GM12878 (cell line): ENCODE measurements around the gene MIS12. TPM values are rescaled to one million over a fixed set of nuclear protein-coding genes. Genes with fewer than 3 reads are reported as not detected.

Experiments used
- ATAC-seq: fragments of 200-7000 bp; cut with Tn5 transposase; 3 replicates; pipeline ENCODE4 v1.9.1; 2020; ENCODE audit warnings: mild to moderate bottlenecking, moderate library complexity
- BruUV-seq: library from RNA; stranded (reverse); fragments of 400-500 nt; replicated peaks from 2 replicates; lab custom pipeline; 2021; lab: Mats Ljungman, UMichigan
- CTCF ChIA-PET: fragments of 300-600 bp; sonication (Branson Sonifier 250); formaldehyde crosslinking; extraction: SDS; loops from one replicate; lab custom pipeline; 2021; ENCODE audit warnings: inconsistent platforms; lab: Yijun Ruan, JAX
- POLR2A ChIA-PET: fragments of 350-600 bp; formaldehyde crosslinking; extraction: SDS; loops from one replicate; lab custom pipeline; 2021; ENCODE audit warnings: inconsistent platforms; lab: Charles Lee
- RAD21 ChIA-PET: fragments of 300-600 bp; sonication (Branson Sonifier 250); formaldehyde crosslinking; loops from one replicate; lab custom pipeline; 2023; ENCODE audit warnings: antibody characterized with exemption; ENCODE audit not compliant: unreplicated experiment; lab: Charles Lee
- SMC1A ChIA-PET: fragments of 300-600 bp; sonication (Branson Sonifier 250); formaldehyde crosslinking; loops from one replicate; lab custom pipeline; 2023; ENCODE audit not compliant: unreplicated experiment, uncharacterized antibody; lab: Charles Lee
- DNase-seq: peaks from one replicate; pipeline ENCODE4 v3.0.0-alpha.2; 2011; ENCODE audit warnings: low read depth, low spot score
- FAIRE-seq: peaks from 3 replicates; lab custom pipeline; 2011; peaks lifted over from hg19 to GRCh38; lab: Jason Lieb, UNC
- H2AFZ ChIP-seq: 2 replicates; pipeline ENCODE4 v1.6.0; 2011; ENCODE audit warnings: low read depth, low read length, control low read depth; ENCODE audit not compliant: control insufficient read depth
- H3K27ac ChIP-seq: 2 replicates; pipeline ENCODE4 v1.5.1; 2011; ENCODE audit warnings: control low read depth; ENCODE audit not compliant: control insufficient read depth, insufficient read depth
- H3K27me3 ChIP-seq, 2 experiments: replicated peaks in 1 of 2; 2 replicates each; pipeline versions ENCODE4 v1.6.0 to v1.6.1; 2011; ENCODE audit warnings: low read length in 1 of 2; ENCODE audit not compliant: control insufficient read depth in 2 of 2, insufficient read depth in 2 of 2
- H3K36me3 ChIP-seq, 2 experiments: 2 replicates each; pipeline ENCODE4 v1.5.1; 2011; ENCODE audit warnings: low read length in 1 of 2; ENCODE audit not compliant: control insufficient read depth in 2 of 2, insufficient read depth in 2 of 2
- H3K4me1 ChIP-seq: 2 replicates; pipeline ENCODE4 v1.6.1; 2011; ENCODE audit warnings: mild to moderate bottlenecking, low read length, moderate library complexity, mixed read lengths; ENCODE audit not compliant: control insufficient read depth, insufficient read depth
- H3K4me2 ChIP-seq: 2 replicates; pipeline ENCODE4 v1.6.0; 2011; ENCODE audit warnings: control low read depth; ENCODE audit not compliant: control insufficient read depth, insufficient read depth
- H3K4me3 ChIP-seq: fragments of 200-600 bp; sonication (generic); 2 replicates; pipeline ENCODE4 v1.5.1; 2016
- H3K79me2 ChIP-seq: 2 replicates; pipeline ENCODE4 v1.6.0; 2011; ENCODE audit warnings: low read length; ENCODE audit not compliant: control insufficient read depth, insufficient read depth
- H3K9ac ChIP-seq: 2 replicates; pipeline ENCODE4 v1.8.0; 2011; ENCODE audit warnings: low read length, control low read depth, mixed read lengths; ENCODE audit not compliant: control insufficient read depth, insufficient read depth
- H3K9me3 ChIP-seq: replicated peaks from 3 replicates; pipeline ENCODE4 v1.5.1; 2011; ENCODE audit warnings: mild to moderate bottlenecking, low read length; ENCODE audit not compliant: control insufficient read depth, insufficient read depth
- H4K20me1 ChIP-seq: 2 replicates; pipeline ENCODE4 v1.6.0; 2011; ENCODE audit not compliant: control insufficient read depth, insufficient read depth
- CBFB ChIP-seq: IDR thresholded peaks from 2 replicates; pipeline ENCODE4 v1.6.1; 2016; ENCODE audit warnings: antibody characterized with exemption, low read depth
- CREM ChIP-seq: IDR thresholded peaks from 2 replicates; pipeline ENCODE4 v1.6.1; 2014; ENCODE audit warnings: antibody characterized with exemption, low read depth
- CTCF ChIP-seq, 3 experiments: IDR thresholded peaks in 2 of 3; conservative IDR thresholded peaks in 1 of 3; 2 replicates each; pipeline ENCODE4 v1.5.1; 2011; ENCODE audit warnings: low read depth in 3 of 3, low read length in 3 of 3, mild to moderate bottlenecking in 3 of 3, control low read depth in 2 of 3, moderate library complexity in 2 of 3, inconsistent platforms in 1 of 3, mixed read lengths in 1 of 3; ENCODE audit not compliant: control insufficient read depth in 2 of 3, insufficient read depth in 1 of 3; ENCODE audit errors: extremely low read depth in 1 of 3
- FOXK2 ChIP-seq: fragments of 450-650 bp; IDR thresholded peaks from 2 replicates; pipeline ENCODE4 v1.6.1; 2017; ENCODE audit warnings: mild to moderate bottlenecking, moderate library complexity
- NKRF ChIP-seq: fragments of 450-650 bp; conservative IDR thresholded peaks from 2 replicates; pipeline ENCODE4 v1.6.1; 2017; ENCODE audit warnings: mild to moderate bottlenecking, moderate library complexity
- NR2F1 ChIP-seq: fragments of 450-650 bp; conservative IDR thresholded peaks from 2 replicates; pipeline ENCODE4 v1.6.1; 2017; ENCODE audit warnings: mild to moderate bottlenecking
- RAD21 ChIP-seq: IDR thresholded peaks from 2 replicates; pipeline ENCODE4 v1.6.1; 2011; ENCODE audit warnings: mild to moderate bottlenecking, low read depth, low read length, moderate library complexity; ENCODE audit not compliant: insufficient read depth
- SMARCA5 ChIP-seq: fragments of 450-650 bp; IDR thresholded peaks from 2 replicates; pipeline ENCODE4 v1.6.1; 2017; ENCODE audit warnings: mild to moderate bottlenecking
- SP1 ChIP-seq: IDR thresholded peaks from one replicate; pipeline ENCODE4 v1.6.1; 2011; ENCODE audit warnings: low read depth, low read length
- SUZ12 ChIP-seq: fragments of 200-600 bp; sonication (generic); IDR thresholded peaks from one replicate; pipeline ENCODE4 v1.6.1; 2018; ENCODE audit warnings: antibody characterized with exemption, mild to moderate bottlenecking; ENCODE audit not compliant: unreplicated experiment
- TAF1 ChIP-seq: IDR thresholded peaks from 2 replicates; pipeline ENCODE4 v1.6.1; 2011; ENCODE audit warnings: mild to moderate bottlenecking, low read depth, low read length, borderline replicate concordance
- WGBS: methylation state at CpG from one replicate; pipeline ENCODE4 v1.1.6; 2016; ENCODE audit warnings: low lambda C conversion rate; ENCODE audit not compliant: insufficient replicate concordance, insufficient coverage; ENCODE audit errors: missing lambda C conversion rate; 5-methylcytosine and 5-hydroxymethylcytosine counted together
- in situ Hi-C: fragments of 300-500 bp; cut with MboI; formaldehyde crosslinking; loops from 9 replicates; pipeline ENCODE4 v1.14.3; 2018; ENCODE audit warnings: mixed read lengths
- intact Hi-C: fragments of 100-400 bp; cut with micrococcal nuclease; formaldehyde crosslinking; loops from one replicate; pipeline ENCODE4 v1.14.2; 2022; ENCODE audit not compliant: unreplicated experiment
- polyA plus RNA-seq, 11 experiments: library from polyadenylated mRNA; depleted of rRNA in 4 of 11; unstranded in 6 of 11; stranded (reverse) in 5 of 11; fragments of >200 nt; fragmentation: Nextera tagmentation in 4 of 11; fragmentation: Illumina TruSeq in 1 of 11; extraction: Ambion mirVana in 4 of 11; extraction: Trizol in 1 of 11; gene quantifications; 1 replicate in 1 of 11; 2 replicates in 10 of 11; pipeline versions ENCODE4 v1.2.1 to v1.2.3, GENCODE V29; 2011 to 2016; ENCODE audit warnings: inconsistent platforms in 2 of 11, missing spikeins in 2 of 11, low read depth in 1 of 11
- total RNA-seq, 4 experiments: library from RNA; depleted of rRNA in 3 of 4; stranded (reverse); fragments of >200 nt in 3 of 4; fragmentation: Illumina TruSeq in 1 of 4; extraction: Trizol in 1 of 4; gene quantifications; 2 replicates each; pipeline versions ENCODE4 v1.2.1 to v1.2.3, GENCODE V29; 2013 to 2021
- TF ChIP-seq, protein P1 (sequence below): fragments of 450-650 bp; IDR thresholded peaks from 2 replicates; pipeline ENCODE4 v1.6.1; 2016; ENCODE audit warnings: mild to moderate bottlenecking

Gene MIS12
- total and polyA plus RNA-seq, 10 of the 15 experiments (the other 5 are each of a cell fraction or from before 2014, with no cell fraction given), result 19.8 to 34.2 (median 25.0) TPM

DNA sequence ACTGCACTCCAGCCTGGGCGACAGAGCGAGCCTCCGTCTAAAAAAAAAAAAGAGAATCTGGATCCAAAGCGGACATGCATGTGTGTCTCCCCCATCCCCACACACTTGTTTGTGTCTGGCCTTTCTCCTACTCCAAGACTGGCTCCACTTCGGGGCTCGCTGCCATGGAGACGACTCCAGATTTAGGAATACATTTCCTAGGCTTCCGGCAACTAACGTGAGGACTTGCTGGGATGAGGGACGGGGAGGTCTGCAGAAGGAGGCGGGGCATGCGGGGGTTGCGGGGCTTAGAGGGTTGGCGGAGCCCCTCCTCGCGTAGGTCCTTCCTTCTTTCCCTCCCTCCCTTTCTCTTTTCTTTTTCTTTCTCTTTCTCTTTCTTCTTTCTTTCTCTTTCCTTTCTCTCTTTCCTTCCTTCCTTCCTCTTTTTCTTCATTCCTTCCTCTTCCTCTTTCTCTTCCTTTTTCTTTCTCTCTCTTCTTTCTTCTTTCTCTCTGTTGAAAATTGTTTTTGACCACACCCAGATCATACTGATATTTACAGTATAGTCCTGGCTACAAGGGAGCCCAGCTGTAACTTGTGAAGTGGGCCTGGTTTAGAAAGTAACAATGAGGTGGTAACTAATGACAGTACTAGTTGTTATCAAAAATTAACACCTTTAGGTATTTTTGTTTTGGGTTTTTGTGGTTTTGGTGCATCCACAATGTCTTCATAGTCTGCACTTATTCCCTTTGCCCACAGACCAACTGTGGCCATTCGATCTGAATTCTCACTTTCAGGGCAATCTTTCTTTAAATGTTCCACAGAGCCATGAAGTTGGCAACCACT is 25.2 kb downstream of the MIS12 start:
- WGBS, result 91% methylated on average over 17 of the region's 17 CpGs
- no peak for TF ChIP-seq RAD21
- no peak for TF ChIP-seq NR2F1
- TF ChIP-seq FOXK2, result no peak
- TF ChIP-seq CTCF (IDR thresholded peaks at IDR 0.05 in 2 of 3, conservative IDR thresholded peaks at IDR 0.05 in 1 of 3; ENCODE audit: control insufficient read depth in 2 of 3, extremely low read depth in 1 of 3, insufficient read depth in 1 of 3, low read depth in 3 of 3, low read length in 3 of 3), result no peak
- TF ChIP-seq CREM, result no peak
- no peak for TF ChIP-seq CBFB
- no peak for TF ChIP-seq NKRF
- no peak for TF ChIP-seq SMARCA5
- no peak for TF ChIP-seq TAF1
- TF ChIP-seq, protein P1, sequence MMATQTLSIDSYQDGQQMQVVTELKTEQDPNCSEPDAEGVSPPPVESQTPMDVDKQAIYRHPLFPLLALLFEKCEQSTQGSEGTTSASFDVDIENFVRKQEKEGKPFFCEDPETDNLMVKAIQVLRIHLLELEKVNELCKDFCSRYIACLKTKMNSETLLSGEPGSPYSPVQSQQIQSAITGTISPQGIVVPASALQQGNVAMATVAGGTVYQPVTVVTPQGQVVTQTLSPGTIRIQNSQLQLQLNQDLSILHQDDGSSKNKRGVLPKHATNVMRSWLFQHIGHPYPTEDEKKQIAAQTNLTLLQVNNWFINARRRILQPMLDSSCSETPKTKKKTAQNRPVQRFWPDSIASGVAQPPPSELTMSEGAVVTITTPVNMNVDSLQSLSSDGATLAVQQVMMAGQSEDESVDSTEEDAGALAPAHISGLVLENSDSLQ, result no peak
- TF ChIP-seq SUZ12, result no peak
- TF ChIP-seq SP1, result no peak
- H3K4me2 ChIP-seq, result no peak overlapping the region
- no peak overlapping the region for H2AFZ ChIP-seq
- CTCF ChIA-PET, result no interaction called here
- no peaks in the 10 kb centered on the region for H4K20me1 ChIP-seq
- H3K27me3 ChIP-seq, result no peaks in the 10 kb centered on the region
- no peaks in the 10 kb centered on the region for H3K9me3 ChIP-seq
- SMC1A ChIA-PET, result interaction anchor here (1.0 kb wide), 1 partner anchor 10 kb away, joined by 3 read pairs; no protein-coding TSS in a partner anchor
- in situ Hi-C loops, result no loop called here
- no peak overlapping the region for H3K27ac ChIP-seq
- BruUV-seq, result no TSS peak
- no peaks in the 10 kb centered on the region for H3K4me1 ChIP-seq
- no peak for ATAC-seq
- H3K4me3 ChIP-seq, result no peak overlapping the region
- H3K9ac ChIP-seq, result no peak overlapping the region
- intact Hi-C loops, result no loop called here
- DNase-seq, result no peak
- POLR2A ChIA-PET, result no interaction called here
- RAD21 ChIA-PET, result no interaction called here
- H3K36me3 ChIP-seq, result no peaks in the 10 kb centered on the region; a peak in 2 of 4 replicates
- no peak for FAIRE-seq
- no peaks in the 10 kb centered on the region for H3K79me2 ChIP-seq
